HEK293 (cell line): ENCODE data around the gene NAAA.

Source experiments
- CTCF ChIA-PET: fragments of 350-600 bp; formaldehyde crosslinking; extraction: SDS; loops from one replicate; lab custom pipeline; 2021; ENCODE audit warnings: antibody characterized with exemption; lab: Yijun Ruan, JAX
- POLR2A ChIA-PET: fragments of 300-600 bp; formaldehyde crosslinking; extraction: SDS; loops from one replicate; lab custom pipeline; 2020; ENCODE audit warnings: antibody characterized with exemption, inconsistent platforms; lab: Yijun Ruan, JAX
- H3K27ac ChIP-seq: fragments of 200-500 bp; sonication (Bioruptor generic); 2 replicates; pipeline ENCODE4 v1.5.1; 2014; ENCODE audit warnings: low read depth, low read length, control low read depth, inconsistent platforms; ENCODE audit errors: extremely low read depth
- H3K36me3 ChIP-seq, 2 experiments: fragments of 200-500 bp in 1 of 2; sonication (Bioruptor generic) in 1 of 2; 1 replicate in 1 of 2; 2 replicates in 1 of 2; pipeline ENCODE4 v1.5.1; 2014 to 2017; ENCODE audit warnings: inconsistent platforms in 2 of 2, low read length in 2 of 2; ENCODE audit not compliant: control insufficient read depth in 2 of 2, insufficient read depth in 1 of 2
- H3K4me1 ChIP-seq: fragments of 200-500 bp; sonication (Bioruptor generic); 2 replicates; pipeline ENCODE4 v1.5.1; 2014; ENCODE audit warnings: mild to moderate bottlenecking, low read length, inconsistent platforms; ENCODE audit not compliant: control insufficient read depth, insufficient read depth
- H3K4me3 ChIP-seq: 2 replicates; pipeline ENCODE4 v1.5.1; 2011; ENCODE audit warnings: low read depth, mild to moderate bottlenecking, control low read depth, low read length, moderate library complexity
- H3K9me3 ChIP-seq: fragments of 200-500 bp; sonication (Bioruptor generic); 2 replicates; pipeline ENCODE4 v1.5.1; 2014; ENCODE audit warnings: low read depth, low read length, inconsistent platforms; ENCODE audit not compliant: control insufficient read depth, insufficient read depth
- HOXC10 ChIP-seq: sonication (generic); formaldehyde crosslinking; IDR thresholded peaks from 2 replicates; pipeline ENCODE4 v1.8.1; 2023; ENCODE audit warnings: mild to moderate bottlenecking, missing genetic modification reagents
- INSM2 ChIP-seq: fragments of 450-650 bp; formaldehyde crosslinking; IDR thresholded peaks from 2 replicates; pipeline ENCODE4 v1.5.1; 2016; ENCODE audit warnings: missing biosample characterization, missing genetic modification characterization
- MYNN ChIP-seq: fragments of 450-650 bp; formaldehyde crosslinking; IDR thresholded peaks from 2 replicates; pipeline ENCODE4 v1.5.1; 2016; ENCODE audit warnings: missing biosample characterization, missing genetic modification characterization, borderline replicate concordance
- SETDB1 ChIP-seq: IDR thresholded peaks from one replicate; pipeline ENCODE4 v1.6.1; 2017; ENCODE audit warnings: mild to moderate bottlenecking, low read length, moderate library complexity, mixed read lengths; ENCODE audit not compliant: insufficient read length
- SP3 ChIP-seq: fragments of 450-650 bp; formaldehyde crosslinking; IDR thresholded peaks from 2 replicates; pipeline ENCODE4 v1.5.1; 2016; ENCODE audit warnings: missing biosample characterization, missing genetic modification characterization
- SP7 ChIP-seq: fragments of 450-650 bp; formaldehyde crosslinking; IDR thresholded peaks from 2 replicates; pipeline ENCODE4 v1.5.1; 2016; ENCODE audit warnings: missing biosample characterization, missing genetic modification characterization
- ZBTB21 ChIP-seq: fragments of 450-650 bp; formaldehyde crosslinking; IDR thresholded peaks from 2 replicates; pipeline ENCODE4 v1.5.1; 2017; ENCODE audit warnings: missing biosample characterization, missing genetic modification characterization
- ZIC2 ChIP-seq: fragments of 450-650 bp; formaldehyde crosslinking; IDR thresholded peaks from 2 replicates; pipeline ENCODE4 v1.5.1; 2016; ENCODE audit warnings: missing biosample characterization, missing genetic modification characterization
- ZNF24 ChIP-seq: fragments of 450-650 bp; formaldehyde crosslinking; IDR thresholded peaks from 2 replicates; pipeline ENCODE4 v1.5.1; 2016; ENCODE audit warnings: missing biosample characterization, missing genetic modification characterization
- ZNF280D ChIP-seq: fragments of 450-650 bp; formaldehyde crosslinking; IDR thresholded peaks from 2 replicates; pipeline ENCODE4 v1.5.1; 2016; ENCODE audit warnings: missing biosample characterization, missing genetic modification characterization
- ZNF404 ChIP-seq: fragments of 450-650 bp; formaldehyde crosslinking; IDR thresholded peaks from 2 replicates; pipeline ENCODE4 v1.5.1; 2017; ENCODE audit warnings: missing biosample characterization, missing genetic modification characterization
- ZNF416 ChIP-seq: fragments of 450-650 bp; formaldehyde crosslinking; IDR thresholded peaks from 2 replicates; pipeline ENCODE4 v1.5.1; 2016; ENCODE audit warnings: missing biosample characterization, missing genetic modification characterization
- ZNF510 ChIP-seq: fragments of 450-650 bp; formaldehyde crosslinking; IDR thresholded peaks from 2 replicates; pipeline ENCODE4 v1.5.1; 2018; ENCODE audit warnings: mild to moderate bottlenecking, missing genetic modification characterization, missing biosample characterization; ENCODE audit not compliant: insufficient replicate concordance
- ZNF521 ChIP-seq: fragments of 450-650 bp; formaldehyde crosslinking; IDR thresholded peaks from 2 replicates; pipeline ENCODE4 v1.5.1; 2017; ENCODE audit warnings: missing biosample characterization, mild to moderate bottlenecking, missing genetic modification characterization
- ZNF560 ChIP-seq: fragments of 450-650 bp; formaldehyde crosslinking; IDR thresholded peaks from 2 replicates; pipeline ENCODE4 v1.5.1; 2017; ENCODE audit warnings: missing biosample characterization, missing genetic modification characterization, borderline replicate concordance
- ZNF585B ChIP-seq: fragments of 450-650 bp; formaldehyde crosslinking; IDR thresholded peaks from 2 replicates; pipeline ENCODE4 v1.5.1; 2016; ENCODE audit warnings: missing biosample characterization, missing genetic modification characterization
- ZNF623 ChIP-seq: fragments of 450-650 bp; formaldehyde crosslinking; IDR thresholded peaks from 2 replicates; pipeline ENCODE4 v1.5.1; 2016; ENCODE audit warnings: missing biosample characterization, missing genetic modification characterization
- ZNF747 ChIP-seq: fragments of 450-650 bp; formaldehyde crosslinking; IDR thresholded peaks from 2 replicates; pipeline ENCODE4 v1.5.1; 2016; ENCODE audit warnings: missing biosample characterization, missing genetic modification characterization
- ZNF843 ChIP-seq: fragments of 450-650 bp; formaldehyde crosslinking; IDR thresholded peaks from 2 replicates; pipeline ENCODE4 v1.5.1; 2016; ENCODE audit warnings: missing biosample characterization, missing genetic modification characterization
- ZSCAN30 ChIP-seq: fragments of 450-650 bp; IDR thresholded peaks from 2 replicates; pipeline ENCODE4 v1.5.1; 2018; ENCODE audit warnings: missing biosample characterization, mild to moderate bottlenecking, missing genetic modification characterization, moderate library complexity
- ZXDB ChIP-seq: fragments of 450-650 bp; formaldehyde crosslinking; IDR thresholded peaks from 2 replicates; pipeline ENCODE4 v1.5.1; 2016; ENCODE audit warnings: missing biosample characterization, missing genetic modification characterization

NAAA gene

GRCh38 chr4:75989846-75990528, 49.2 kb upstream of the NAAA start:
- Histone ChIP-seq H3K4me1 (no peaks in the 10 kb centered on the region), H3K36me3 (peaks cover 0 to 9% of the 10 kb centered on the region in 2 experiments; a peak in 1 of 3 replicates), H3K9me3 (no peaks in the 10 kb centered on the region), H3K4me3 (peak overlapping the region; percentile 74), H3K27ac (no peak overlapping the region)
- TF ChIP-seq ZSCAN30 (tag by site-specific recombination): no peak
- TF ChIP-seq ZNF510 (tag by site-specific recombination): no peak
- TF ChIP-seq ZIC2 (tag by site-specific recombination): no peak
- no peak for TF ChIP-seq ZNF24 (tag by site-specific recombination)
- no peak for TF ChIP-seq HOXC10 (CRISPR knock-in tag)
- TF ChIP-seq ZNF747 (tag by site-specific recombination): no peak
- no peak for TF ChIP-seq ZNF560 (tag by site-specific recombination)
- no peak for TF ChIP-seq ZNF843 (tag by site-specific recombination)
- TF ChIP-seq ZNF280D: no peak
- ChIA-PET CTCF (interaction anchor here (0.7 to 1.4 kb wide), 3 partner anchors 13 to 100 kb away, joined by 3 to 5 read pairs (median 4); no protein-coding TSS in a partner anchor), POLR2A (no interaction called here)

GRCh38 chr4:75985116-75985515, 44.3 kb upstream of the NAAA start:
- no peak for TF ChIP-seq SP7 (tag by site-specific recombination)
- no peak for TF ChIP-seq ZNF843 (tag by site-specific recombination)
- TF ChIP-seq ZNF585B: no peak
- no peak for TF ChIP-seq ZXDB (tag by site-specific recombination)
- TF ChIP-seq ZNF623 (tag by site-specific recombination): no peak
- TF ChIP-seq SP3 (tag by site-specific recombination): no peak
- no peak for TF ChIP-seq ZBTB21 (tag by site-specific recombination)
- TF ChIP-seq INSM2 (tag by site-specific recombination): no peak
- TF ChIP-seq ZNF416 (tag by site-specific recombination): no peak
- no peak for TF ChIP-seq MYNN (tag by site-specific recombination)
- TF ChIP-seq SETDB1: no peak
- TF ChIP-seq ZNF521 (tag by site-specific recombination): no peak
- no peak for TF ChIP-seq ZNF404 (tag by site-specific recombination)
- CTCF ChIA-PET: no interaction called here
- no peak overlapping the region for H3K27ac ChIP-seq
- H3K9me3 ChIP-seq: no peaks in the 10 kb centered on the region
- no peak overlapping the region for H3K4me3 ChIP-seq
- POLR2A ChIA-PET: no interaction called here
- peaks cover 0 to 32% of the 10 kb centered on the region in 2 experiments; a peak in 2 of 3 replicates for H3K36me3 ChIP-seq
- no peaks in the 10 kb centered on the region for H3K4me1 ChIP-seq
